Keratinocyte (primary cell): ENCODE data around the gene BMP7. TPM values are rescaled to one million over a fixed set of nuclear protein-coding genes. Genes with fewer than 3 reads are reported as not detected.
A peak's percentile ranks its signal among the peaks of the same experiment; 100 is the strongest.

Source experiments
- DNase-seq: peaks from one replicate; pipeline ENCODE4 v3.0.0-alpha.2; 2011; ENCODE audit warnings: low read depth, missing footprints, low spot score
- FAIRE-seq: peaks from 2 replicates; lab custom pipeline; 2011; peaks lifted over from hg19 to GRCh38; lab: Jason Lieb, UNC
- H2AFZ ChIP-seq: 2 replicates; pipeline ENCODE4 v1.6.0; 2012; ENCODE audit warnings: low read length, control low read depth, inconsistent platforms; ENCODE audit not compliant: control insufficient read depth
- H3K27ac ChIP-seq: 2 replicates; pipeline ENCODE4 v1.5.1; 2011; ENCODE audit warnings: low read length; ENCODE audit not compliant: control insufficient read depth, insufficient read depth
- H3K27me3 ChIP-seq: 3 replicates; pipeline ENCODE4 v1.6.0; 2011; ENCODE audit warnings: low read length; ENCODE audit not compliant: control insufficient read depth, insufficient read depth; ENCODE audit errors: extremely low read depth
- H3K36me3 ChIP-seq, 2 experiments: 2 replicates in 1 of 2; 3 replicates in 1 of 2; pipeline ENCODE4 v1.5.1; 2011; ENCODE audit warnings: low read length in 2 of 2, mild to moderate bottlenecking in 1 of 2; ENCODE audit not compliant: control insufficient read depth in 2 of 2, insufficient read depth in 2 of 2; ENCODE audit errors: extremely low read depth in 1 of 2
- H3K4me1 ChIP-seq: 3 replicates; pipeline ENCODE4 v1.5.1; 2011; ENCODE audit warnings: low read length; ENCODE audit not compliant: control insufficient read depth, insufficient read depth; ENCODE audit errors: extremely low read depth
- H3K4me2 ChIP-seq: 3 replicates; pipeline ENCODE4 v1.6.0; 2011; ENCODE audit warnings: low read depth, low read length; ENCODE audit not compliant: control insufficient read depth, insufficient read depth; ENCODE audit errors: extremely low read depth
- H3K4me3 ChIP-seq, 3 experiments: fragments of 200-600 bp in 1 of 3; sonication (generic) in 1 of 3; 2 replicates in 2 of 3; 3 replicates in 1 of 3; pipeline ENCODE4 v1.5.1; 2011 to 2016; ENCODE audit warnings: low read length in 3 of 3, mild to moderate bottlenecking in 3 of 3, control low read depth in 2 of 3, inconsistent platforms in 1 of 3, low read depth in 1 of 3, mixed read lengths in 1 of 3, mixed run types in 1 of 3, moderate library complexity in 1 of 3; ENCODE audit not compliant: control insufficient read depth in 2 of 3, insufficient read depth in 2 of 3; ENCODE audit errors: extremely low read depth in 1 of 3
- H3K79me2 ChIP-seq: 2 replicates; pipeline ENCODE4 v1.6.0; 2012; ENCODE audit warnings: low read length; ENCODE audit not compliant: control insufficient read depth, insufficient read depth
- H3K9ac ChIP-seq: 3 replicates; pipeline ENCODE4 v1.6.0; 2011; ENCODE audit warnings: low read length; ENCODE audit not compliant: control insufficient read depth, insufficient read depth; ENCODE audit errors: extremely low read depth
- H3K9me1 ChIP-seq: 3 replicates; pipeline ENCODE4 v1.6.0; 2011; ENCODE audit warnings: low read length; ENCODE audit not compliant: control insufficient read depth, insufficient read depth; ENCODE audit errors: extremely low read depth
- H3K9me3 ChIP-seq: 2 replicates; pipeline ENCODE4 v1.5.1; 2012; ENCODE audit warnings: low read depth, low read length; ENCODE audit not compliant: control insufficient read depth
- H4K20me1 ChIP-seq: 3 replicates; pipeline ENCODE4 v1.6.0; 2011; ENCODE audit warnings: low read length; ENCODE audit not compliant: control insufficient read depth, insufficient read depth; ENCODE audit errors: extremely low read depth
- EZH2 ChIP-seq: IDR thresholded peaks from one replicate; pipeline ENCODE4 v1.6.1; 2012; ENCODE audit warnings: inconsistent platforms, mild to moderate bottlenecking, low read length, moderate library complexity
- dilution Hi-C: fragments of 300-500 bp; cut with MboI; formaldehyde crosslinking; loops from one replicate; pipeline ENCODE4 v1.7.0; 2020; ENCODE audit warnings: low sequenced_read_pairs; ENCODE audit not compliant: extremely low pct_ligation_motif_present
- polyA plus RNA-seq, 5 experiments: library from polyadenylated mRNA; depleted of rRNA in 3 of 5; stranded (reverse) in 3 of 5; stranded (forward) in 1 of 5; unstranded in 1 of 5; fragments of >200 nt; gene quantifications; 1 replicate in 1 of 5; 2 replicates in 3 of 5; 3 replicates in 1 of 5; pipeline versions ENCODE4 v1.2.1 to v1.2.3, GENCODE V29; 2011 to 2012; ENCODE audit warnings: missing spikeins in 2 of 5, low read depth in 1 of 5, low replicate concordance in 1 of 5
- TF ChIP-seq, protein P1 (sequence below), 3 experiments: IDR thresholded peaks in 1 of 3; conservative IDR thresholded peaks in 1 of 3; optimal IDR thresholded peaks in 1 of 3; 2 replicates in 2 of 3; 3 replicates in 1 of 3; pipeline versions ENCODE3 to v1.5.1; 2011; ENCODE audit warnings: low read length in 3 of 3, mild to moderate bottlenecking in 3 of 3, moderate library complexity in 2 of 3, control low read depth in 1 of 3, inconsistent platforms in 1 of 3; ENCODE audit not compliant: insufficient read depth in 2 of 3; ENCODE audit errors: extremely low read depth in 1 of 3

The BMP7 gene
- polyA plus RNA-seq, 1 donor (not counting 4 experiments of a cell fraction or from before 2014, with no cell fraction given), result 0.29 TPM

- Histone ChIP-seq H3K27me3 (peaks cover 14% of the 10 kb centered on the region), H2AFZ (no peak overlapping the region), H3K79me2 (no peaks in the 10 kb centered on the region), H3K9me1 (no peaks in the 10 kb centered on the region), H3K36me3 (no peaks in the 10 kb centered on the region), H3K27ac (no peak overlapping the region), H3K9ac (no peak overlapping the region), H3K9me3 (peaks cover 5% of the 10 kb centered on the region), H4K20me1 (no peaks in the 10 kb centered on the region), H3K4me3 (no peak overlapping the region), H3K4me2 (no peak overlapping the region), H3K4me1 (peaks cover 17% of the 10 kb centered on the region)
- dilution Hi-C loops, result no loop called here
- TF ChIP-seq, protein P1, sequence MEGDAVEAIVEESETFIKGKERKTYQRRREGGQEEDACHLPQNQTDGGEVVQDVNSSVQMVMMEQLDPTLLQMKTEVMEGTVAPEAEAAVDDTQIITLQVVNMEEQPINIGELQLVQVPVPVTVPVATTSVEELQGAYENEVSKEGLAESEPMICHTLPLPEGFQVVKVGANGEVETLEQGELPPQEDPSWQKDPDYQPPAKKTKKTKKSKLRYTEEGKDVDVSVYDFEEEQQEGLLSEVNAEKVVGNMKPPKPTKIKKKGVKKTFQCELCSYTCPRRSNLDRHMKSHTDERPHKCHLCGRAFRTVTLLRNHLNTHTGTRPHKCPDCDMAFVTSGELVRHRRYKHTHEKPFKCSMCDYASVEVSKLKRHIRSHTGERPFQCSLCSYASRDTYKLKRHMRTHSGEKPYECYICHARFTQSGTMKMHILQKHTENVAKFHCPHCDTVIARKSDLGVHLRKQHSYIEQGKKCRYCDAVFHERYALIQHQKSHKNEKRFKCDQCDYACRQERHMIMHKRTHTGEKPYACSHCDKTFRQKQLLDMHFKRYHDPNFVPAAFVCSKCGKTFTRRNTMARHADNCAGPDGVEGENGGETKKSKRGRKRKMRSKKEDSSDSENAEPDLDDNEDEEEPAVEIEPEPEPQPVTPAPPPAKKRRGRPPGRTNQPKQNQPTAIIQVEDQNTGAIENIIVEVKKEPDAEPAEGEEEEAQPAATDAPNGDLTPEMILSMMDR (optimal IDR thresholded peaks at IDR 0.05 in 1 of 3, IDR thresholded peaks at IDR 0.05 in 1 of 3, conservative IDR thresholded peaks at IDR 0.05 in 1 of 3; ENCODE audit: extremely low read depth in 1 of 3, insufficient read depth in 2 of 3, low read length in 3 of 3), result no peak
- no peak for TF ChIP-seq EZH2
- FAIRE-seq (no peak), DNase-seq (no peak)
Observed at GRCh38 chr20:57207251-57207650, 59.2 kb downstream of the BMP7 start.

GRCh38 chr20:57205606-57206219 is 60.7 kb downstream of the BMP7 start:
- Histone ChIP-seq H3K4me2 (peak overlapping the region; percentile 58), H3K4me1 (peaks cover 14% of the 10 kb centered on the region), H3K9ac (peak overlapping the region; percentile 30), H3K79me2 (no peaks in the 10 kb centered on the region), H3K9me1 (no peaks in the 10 kb centered on the region), H3K36me3 (no peaks in the 10 kb centered on the region), H4K20me1 (no peaks in the 10 kb centered on the region), H2AFZ (no peak overlapping the region), H3K9me3 (peaks cover 5% of the 10 kb centered on the region), H3K4me3 (no peak overlapping the region), H3K27me3 (peaks cover 26% of the 10 kb centered on the region), H3K27ac (peak overlapping the region; percentile 49)
- peak; percentile 95 for FAIRE-seq
- DNase-seq, result peak; percentile 11
- no peak for TF ChIP-seq EZH2
- TF ChIP-seq, protein P1 (optimal IDR thresholded peaks at IDR 0.05 in 1 of 3, IDR thresholded peaks at IDR 0.05 in 1 of 3, conservative IDR thresholded peaks at IDR 0.05 in 1 of 3; ENCODE audit: extremely low read depth in 1 of 3, insufficient read depth in 2 of 3, low read length in 3 of 3), result no peak
- dilution Hi-C loops, result no loop called here
